Forelimb muscle (tissue), 1 donor: Measurements from ENCODE around the gene ADAMTS2. TPM values are rescaled to one million over a fixed set of nuclear protein-coding genes. Genes with fewer than 3 reads are reported as not detected.
"Not testable (repeated sequence)": the region's sequence is repeated elsewhere in the genome, so short reads cannot be mapped to it uniquely, and the experiment has no call there.

Experiments used
- DNase-seq: peaks from one replicate; pipeline ENCODE4 v3.0.0-alpha.2; 2013; ENCODE audit warnings: low read depth
- polyA plus RNA-seq: library from polyadenylated mRNA; unstranded; fragments of 120-200 nt; gene quantifications from one replicate; pipeline ENCODE4 v1.2.1, GENCODE V29; 2013; ENCODE audit not compliant: insufficient read length

ADAMTS2 gene
- polyA plus RNA-seq, 1 donor: 33.0 TPM

DNA sequence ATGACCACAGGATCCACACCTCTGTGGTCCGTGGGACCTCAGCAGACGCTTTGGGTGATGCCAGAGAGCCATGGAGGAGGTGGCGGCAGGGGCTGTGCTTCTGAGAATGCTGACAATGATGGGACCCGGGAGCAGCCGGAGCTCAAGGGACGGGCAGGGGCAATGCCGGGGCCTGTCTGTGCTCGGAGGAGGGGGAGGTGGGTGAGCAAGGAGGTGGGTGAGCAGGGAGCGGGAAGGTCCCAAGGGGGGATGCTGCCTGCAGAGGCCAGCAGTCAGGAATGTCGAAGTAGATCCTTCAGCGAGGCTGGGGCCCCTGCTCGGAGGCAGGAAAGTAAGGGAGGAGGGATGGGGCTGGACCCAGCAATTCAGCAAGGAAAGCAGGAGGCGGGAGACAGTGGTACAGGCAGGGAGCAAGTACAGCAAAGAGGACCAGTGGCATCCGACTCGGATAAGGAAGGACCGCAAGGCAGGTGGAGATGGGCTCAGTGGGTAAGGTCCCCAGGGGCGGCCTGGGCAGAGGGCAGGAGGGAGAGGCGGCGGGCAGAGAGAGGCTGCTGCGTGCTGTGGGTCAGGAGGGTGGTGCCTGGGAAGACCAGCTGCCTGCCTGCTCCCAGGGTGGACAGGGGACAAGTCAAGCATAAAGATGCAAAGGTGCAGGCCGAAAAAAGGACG lies 49.0 kb downstream of the ADAMTS2 start:
- no peak for DNase-seq

- no peak for DNase-seq
Measured at GRCh38 chr5:179295778-179296149, 49.5 kb downstream of the ADAMTS2 start.

DNA sequence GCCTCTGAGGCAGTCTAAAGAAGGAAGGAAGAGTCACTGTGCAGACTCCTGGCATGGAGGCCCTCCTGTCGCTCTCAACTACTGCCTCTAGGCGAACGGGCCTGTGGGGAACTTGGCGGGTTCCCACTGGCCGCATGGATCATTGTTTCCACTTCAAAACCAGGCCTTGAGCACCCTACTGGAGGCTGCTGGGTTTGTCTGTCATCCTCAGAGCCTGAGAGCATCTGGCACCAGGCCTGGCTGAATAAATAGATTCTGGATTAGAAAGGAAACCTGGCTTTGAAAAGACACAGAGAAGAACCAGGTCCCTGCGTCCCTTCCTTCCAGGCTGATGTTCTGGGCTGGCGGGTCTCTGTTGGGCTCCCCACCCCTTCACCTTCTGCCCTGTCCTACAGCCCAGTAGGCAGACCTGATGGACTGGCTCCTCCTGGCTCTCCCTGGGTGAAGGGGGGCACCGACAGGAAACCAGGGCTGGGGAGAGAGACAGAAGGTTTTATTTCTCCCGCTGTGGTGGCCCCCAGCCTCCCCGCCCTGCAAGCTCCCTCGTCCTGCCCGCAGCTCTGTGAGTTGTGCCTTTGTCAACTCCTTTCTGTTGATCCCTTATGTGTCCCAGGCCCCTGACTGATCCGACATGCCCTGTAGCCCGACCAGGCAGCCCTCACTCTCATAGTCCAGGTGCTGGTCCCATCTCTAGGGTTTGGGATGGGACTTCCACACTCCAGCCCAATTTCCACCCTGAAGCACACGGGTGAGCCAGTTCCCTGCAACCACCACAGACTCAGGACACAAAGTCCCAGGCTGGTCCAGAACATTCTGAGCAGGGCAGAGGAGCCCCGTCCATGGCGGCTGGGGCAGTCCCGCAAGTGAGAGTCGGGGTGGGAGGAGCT lies 50.1 kb downstream of the ADAMTS2 start:
- DNase-seq: no peak

DNA sequence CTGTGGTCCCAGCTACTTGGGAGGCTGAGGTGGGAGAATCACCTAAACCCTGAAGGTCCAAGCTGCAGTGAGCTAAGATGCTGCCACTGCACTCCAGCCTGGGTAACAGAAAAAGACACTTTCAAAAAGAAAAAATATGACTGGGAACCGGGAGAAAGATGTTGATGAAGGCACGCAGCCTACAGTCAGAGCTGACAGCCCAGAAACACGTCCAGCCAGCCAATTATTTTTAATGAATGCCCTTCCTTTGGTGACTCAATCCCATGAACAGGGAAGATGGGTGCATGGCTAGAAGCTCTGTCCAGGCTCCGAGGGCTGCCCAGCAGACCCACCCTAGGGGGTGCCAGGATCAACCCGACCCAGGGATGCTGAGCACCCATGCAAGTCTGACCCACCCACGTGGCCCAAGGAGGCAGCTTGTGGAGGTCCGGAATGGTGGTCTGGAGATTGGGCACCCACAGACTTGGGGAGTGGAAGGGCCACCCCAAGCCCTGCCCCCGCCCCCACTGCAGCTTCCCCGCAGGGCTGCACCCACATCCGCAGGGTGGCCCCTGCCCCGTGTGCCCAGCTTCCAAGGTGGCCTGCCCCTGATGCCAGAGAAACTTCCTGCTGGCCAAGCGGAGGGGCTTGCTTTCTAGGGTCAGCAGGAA lies 51.0 kb downstream of the ADAMTS2 start:
- no peak for DNase-seq

GRCh38 chr5:179292681-179293635 lies 52.3 kb downstream of the ADAMTS2 start:
- DNase-seq: no peak

GRCh38 chr5:179292202-179292601 lies 53.1 kb downstream of the ADAMTS2 start:
- DNase-seq: no peak

- DNase-seq: no peak
Measured at GRCh38 chr5:179290681-179291540, 54.4 kb downstream of the ADAMTS2 start.

DNA sequence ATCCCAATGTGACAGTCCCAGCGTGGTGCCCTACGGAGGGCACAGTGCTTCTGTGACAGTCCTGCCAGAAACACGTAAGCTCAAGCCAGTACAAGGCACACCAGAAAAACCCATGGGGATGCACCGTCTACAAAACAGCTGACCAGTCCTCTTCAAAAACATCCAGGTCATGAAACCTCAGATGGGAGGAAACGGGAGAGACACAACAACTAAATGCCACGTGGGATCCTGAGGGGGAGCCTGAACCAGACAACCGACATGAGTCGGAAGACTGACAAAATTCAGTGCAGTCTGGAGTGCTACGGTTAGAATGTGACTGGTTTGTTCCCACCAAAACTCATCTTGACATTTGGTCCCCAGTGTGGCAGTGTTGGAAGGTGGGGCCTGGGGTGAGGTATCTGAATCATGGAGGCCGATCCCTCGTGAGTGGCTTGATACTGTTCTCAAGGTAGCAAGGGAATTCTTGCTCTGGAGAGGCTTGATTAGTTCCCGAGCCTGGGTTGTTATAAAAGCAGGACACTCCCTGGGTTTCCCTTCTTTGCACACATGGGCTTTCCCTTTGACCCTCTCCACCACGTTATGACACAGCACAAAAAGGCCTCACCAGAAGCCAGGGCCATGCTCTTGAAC lies 55.4 kb downstream of the ADAMTS2 start:
- no peak for DNase-seq

GRCh38 chr5:179288809-179289185 lies 56.5 kb downstream of the ADAMTS2 start:
- no peak for DNase-seq

DNA sequence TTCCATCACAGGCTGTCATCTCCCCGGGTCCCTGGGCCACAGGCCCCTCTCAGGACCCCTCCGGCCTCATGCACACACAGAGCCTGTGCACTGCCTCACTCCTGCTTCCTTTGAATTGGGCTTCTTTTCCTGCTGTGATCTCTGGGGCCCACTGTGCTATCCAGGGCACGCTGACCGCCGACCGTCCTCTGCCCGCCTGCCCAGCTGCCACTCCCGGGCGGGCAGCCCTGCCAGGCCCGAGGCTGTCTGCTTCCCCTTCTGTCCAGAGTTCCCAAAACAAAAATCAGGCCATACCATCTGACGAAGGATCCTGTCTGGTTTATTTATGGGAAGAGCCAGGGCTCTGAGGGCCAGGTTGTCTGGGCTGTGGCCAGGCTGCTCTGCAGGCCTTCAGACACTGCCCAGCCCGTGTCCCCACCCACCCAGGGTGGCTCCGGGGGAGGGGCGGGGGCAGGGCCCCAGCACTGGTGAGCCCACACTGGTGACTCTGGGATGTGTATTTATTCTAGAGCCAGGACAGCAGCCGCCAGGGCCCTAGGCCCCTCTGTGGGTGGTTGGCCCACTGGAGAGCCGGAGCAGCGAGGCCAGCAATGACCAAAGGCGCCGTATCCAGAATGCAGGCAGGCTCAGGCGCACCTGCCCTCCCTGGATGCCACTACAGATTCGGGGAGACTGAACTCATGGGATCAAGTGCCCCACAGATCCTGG lies 57.0 kb downstream of the ADAMTS2 start:
- no peak for DNase-seq

DNA sequence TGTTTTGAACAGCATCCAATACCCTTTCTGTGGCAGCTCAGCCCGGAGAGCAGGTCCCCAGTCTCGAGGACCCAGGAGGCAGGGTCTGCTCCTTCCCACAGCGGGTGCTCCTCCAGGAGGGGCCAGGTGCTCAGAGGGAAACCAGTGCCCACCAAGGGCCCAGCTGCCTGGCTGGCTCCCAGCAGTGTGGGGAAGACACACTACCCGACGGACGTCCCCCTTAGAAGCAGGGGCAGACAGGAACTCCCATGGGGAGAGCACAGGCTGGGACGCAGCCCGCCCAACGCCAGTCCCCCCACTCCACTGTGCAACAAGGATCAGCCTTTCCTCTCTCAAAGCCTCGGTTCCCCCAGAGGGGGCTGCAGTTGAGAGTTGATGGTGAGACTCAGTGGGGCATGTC lies 57.6 kb downstream of the ADAMTS2 start:
- DNase-seq: no peak

GRCh38 chr5:179287071-179287470 lies 58.2 kb downstream of the ADAMTS2 start:
- no peak for DNase-seq

GRCh38 chr5:179285776-179286162 lies 59.5 kb downstream of the ADAMTS2 start:
- not testable (repeated sequence) for DNase-seq

DNA sequence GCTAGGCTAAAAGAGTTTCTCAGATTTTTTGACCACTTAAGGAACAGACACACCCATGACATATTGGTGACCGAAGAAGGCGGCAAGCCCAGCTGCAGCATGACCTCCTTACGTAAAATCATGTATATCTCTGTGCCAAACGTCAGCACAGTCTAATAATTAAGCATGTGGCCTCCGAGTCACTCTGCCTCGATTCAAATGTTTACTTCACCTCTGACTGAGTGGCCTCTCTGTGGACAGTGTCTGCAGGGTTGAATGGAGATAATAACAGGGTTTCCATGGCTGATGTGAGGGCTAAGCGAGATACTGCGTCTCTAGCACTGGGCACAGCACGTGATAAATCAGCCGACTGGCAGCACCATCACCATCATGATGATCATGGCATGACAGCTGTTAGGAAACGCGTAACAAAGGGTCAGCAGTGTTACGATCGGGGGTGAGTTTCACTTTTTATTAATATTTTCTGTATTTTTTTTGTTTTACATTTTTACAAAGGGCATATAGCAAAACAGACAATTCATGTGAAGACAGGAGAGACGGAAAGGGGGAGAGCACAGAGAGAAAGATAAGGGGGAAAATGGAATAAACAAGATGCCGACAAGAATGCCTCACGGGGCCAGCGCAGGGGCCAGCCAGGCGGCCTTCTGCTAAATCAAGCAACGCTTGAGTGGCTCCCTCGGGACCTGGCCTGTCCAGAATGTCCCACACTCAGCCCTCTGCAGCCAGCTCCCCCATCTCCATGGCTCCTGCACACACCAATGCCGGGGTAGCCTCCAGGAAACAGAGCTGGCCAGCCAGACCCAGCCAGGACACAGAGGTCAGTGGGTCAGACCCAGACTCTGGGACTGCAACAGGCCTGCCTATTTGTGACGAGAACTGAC lies 60.3 kb downstream of the ADAMTS2 start:
- DNase-seq: no peak

DNA sequence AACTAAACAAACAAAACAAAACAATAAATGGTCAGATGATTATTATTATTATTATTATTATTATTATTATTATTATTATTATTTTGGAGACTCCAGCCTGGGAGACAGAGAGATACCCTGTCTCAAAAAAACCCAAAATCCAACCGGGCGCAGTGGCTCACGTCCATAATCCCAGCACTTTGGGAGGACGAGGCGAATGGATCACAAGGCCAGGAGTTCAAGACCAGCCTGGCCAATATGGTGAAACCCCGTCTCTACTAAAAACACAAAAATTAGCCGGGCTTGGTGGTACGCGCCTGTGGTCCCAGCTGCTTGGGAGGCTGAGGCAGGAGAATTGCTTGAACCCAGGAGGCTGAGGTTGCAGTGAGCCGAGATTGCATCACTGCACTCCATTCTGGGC lies 61.4 kb downstream of the ADAMTS2 start:
- not testable (repeated sequence) for DNase-seq

DNA sequence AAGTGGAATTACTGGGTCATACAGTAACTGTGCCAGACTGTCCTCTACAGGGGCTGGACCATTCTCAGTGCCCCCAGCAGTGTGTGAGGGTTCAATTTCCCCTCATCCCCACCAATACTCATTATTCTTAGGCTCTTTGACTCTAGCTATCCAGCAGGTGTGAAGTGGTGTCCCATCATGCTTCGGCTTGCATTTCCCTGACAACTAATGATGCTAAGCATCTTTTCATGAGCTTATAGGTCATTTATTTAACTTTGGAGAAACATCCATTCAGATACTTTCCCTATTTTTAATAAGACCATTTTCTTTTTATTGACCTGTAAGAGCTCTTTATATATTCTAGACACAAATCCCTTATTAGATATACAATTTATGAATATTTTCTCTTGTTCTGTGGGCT lies 63.6 kb downstream of the ADAMTS2 start:
- no peak for DNase-seq

DNA sequence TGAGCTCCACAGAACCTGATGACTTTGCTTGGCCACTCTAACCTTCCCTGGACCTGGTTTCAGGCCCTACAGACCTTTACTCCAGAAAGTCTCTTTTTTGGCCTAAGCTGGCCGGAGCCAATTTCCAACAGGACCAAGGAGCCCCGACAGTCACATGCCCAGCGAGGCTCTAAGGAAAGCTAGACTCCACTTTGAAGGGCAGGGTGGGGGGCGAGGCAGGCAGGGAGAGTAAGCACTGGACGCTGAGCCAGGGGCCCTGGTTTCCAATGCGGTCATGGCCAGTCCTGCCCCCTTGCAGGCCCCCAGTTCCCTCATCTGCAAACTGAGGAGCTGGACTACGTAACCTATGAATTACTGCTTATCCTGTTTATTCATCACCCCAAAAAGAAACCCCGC lies 65.2 kb downstream of the ADAMTS2 start:
- DNase-seq: no peak

DNA sequence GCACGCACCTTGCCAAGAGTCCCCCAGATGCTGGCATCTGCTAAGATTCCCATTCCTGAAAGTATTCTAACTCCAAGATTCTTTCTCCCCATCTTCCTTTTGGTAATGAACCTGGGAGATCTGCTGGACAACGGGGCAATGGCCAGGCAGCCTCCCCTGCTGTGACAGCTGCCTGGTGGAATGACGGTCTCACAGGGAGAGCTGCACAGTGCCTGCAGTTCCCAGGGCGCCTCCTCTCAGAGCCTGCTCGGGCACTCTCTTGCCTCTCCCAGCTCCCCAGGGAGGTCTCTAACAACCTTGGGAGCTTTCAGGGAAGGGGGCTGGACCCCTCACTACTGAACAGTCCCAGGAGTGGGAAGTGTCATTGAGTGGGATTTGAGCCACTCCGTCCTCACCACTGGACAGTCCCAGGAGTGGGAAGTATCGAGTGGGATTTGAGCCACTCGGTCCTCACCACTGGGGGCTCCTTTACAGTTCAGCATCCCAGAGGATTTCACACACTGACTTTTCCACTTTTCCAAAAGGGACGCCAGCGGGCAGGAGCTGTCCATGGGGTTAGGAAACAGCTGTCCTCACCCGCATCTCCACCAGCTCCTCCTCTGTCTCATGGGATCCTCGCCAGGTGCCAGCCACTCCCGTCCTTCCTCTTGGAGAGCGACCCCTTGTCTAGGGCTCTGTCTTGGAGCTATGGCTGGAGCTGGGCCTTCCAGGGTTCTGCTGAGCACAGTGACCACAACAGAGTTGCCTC lies 65.7 kb downstream of the ADAMTS2 start:
- DNase-seq: no peak
